Measurements from ENCODE around the gene EIF3L.

Gene EIF3L

DNA sequence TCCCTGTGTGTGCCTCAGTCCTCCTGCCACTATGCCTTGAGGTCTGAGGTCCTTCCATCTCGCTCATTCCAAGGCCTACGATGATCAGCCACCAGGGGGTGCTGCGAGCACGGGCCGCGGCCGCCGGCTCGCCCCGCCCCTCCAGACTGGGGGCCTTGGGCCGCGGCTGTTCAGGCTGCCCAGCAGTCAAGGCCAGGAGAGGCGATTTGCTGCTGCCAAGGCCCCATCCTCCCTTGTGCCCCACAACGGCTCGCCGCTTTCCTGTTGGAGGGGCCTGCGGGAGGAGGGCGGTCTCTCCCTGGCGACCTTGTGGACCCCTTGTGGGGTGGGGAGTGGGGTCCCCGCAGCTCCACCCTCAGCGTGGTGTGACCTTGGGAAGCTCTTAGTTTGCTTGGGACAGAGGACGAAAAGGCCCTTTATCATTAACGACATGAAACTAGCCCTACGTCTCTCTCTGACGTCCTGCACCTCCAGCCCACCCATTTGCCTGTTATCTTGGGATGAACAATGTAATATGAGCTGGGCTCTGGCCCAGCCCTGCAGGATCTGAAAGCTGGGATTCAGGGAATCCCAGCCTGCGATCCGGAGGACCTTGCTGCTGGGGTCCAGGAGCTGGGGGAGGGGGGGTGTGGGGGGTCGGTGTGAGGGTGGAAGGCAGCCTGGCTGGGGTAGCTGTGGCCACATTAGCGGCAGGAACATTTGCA is 31.4 kb upstream of the EIF3L start:
- H3K9ac ChIP-seq (ENCODE audit: low read depth in 1 of 2, low read length in 2 of 2) = peak overlapping the region; percentile 20 to 45
- no peaks in the 10 kb centered on the region for H3K9me3 ChIP-seq (ENCODE audit: control insufficient read depth in 1 of 2, low read length in 2 of 2)
- no peak overlapping the region for H3K27ac ChIP-seq (ENCODE audit: low read depth, low read length)
- H3K27me3 ChIP-seq (ENCODE audit: control insufficient read depth in 1 of 2, insufficient read depth in 2 of 2, low read length in 2 of 2) = peaks cover 4 to 9% of the 10 kb centered on the region in 2 donors
- H3K36me3 ChIP-seq (ENCODE audit: control insufficient read depth in 1 of 2, insufficient read depth in 2 of 2, low read length in 2 of 2) = peaks cover 0 to 6% of the 10 kb centered on the region in 2 donors
- peaks cover 13 to 17% of the 10 kb centered on the region in 2 donors for H3K4me1 ChIP-seq (ENCODE audit: control insufficient read depth in 1 of 2, insufficient read depth in 2 of 2, low read length in 2 of 2)
- peak overlapping the region; percentile 58 to 67 for H3K4me3 ChIP-seq (ENCODE audit: low read depth in 1 of 2, low read length in 2 of 2)

GRCh38 chr22:37818409-37819104 is 30.7 kb upstream of the EIF3L start:
- no peaks in the 10 kb centered on the region for H3K9me3 ChIP-seq (ENCODE audit: control insufficient read depth in 1 of 2, low read length in 2 of 2)
- H3K4me3 ChIP-seq (ENCODE audit: low read depth in 1 of 2, low read length in 2 of 2) = peak overlapping the region; percentile 40 to 67
- peaks cover 0 to 6% of the 10 kb centered on the region in 2 donors for H3K36me3 ChIP-seq (ENCODE audit: control insufficient read depth in 1 of 2, insufficient read depth in 2 of 2, low read length in 2 of 2)
- H3K9ac ChIP-seq (ENCODE audit: low read depth in 1 of 2, low read length in 2 of 2) = no peak overlapping the region
- H3K27me3 ChIP-seq (ENCODE audit: control insufficient read depth in 1 of 2, insufficient read depth in 2 of 2, low read length in 2 of 2) = peaks cover 9 to 16% of the 10 kb centered on the region in 2 donors
- H3K27ac ChIP-seq (ENCODE audit: low read depth, low read length) = no peak overlapping the region
- H3K4me1 ChIP-seq (ENCODE audit: control insufficient read depth in 1 of 2, insufficient read depth in 2 of 2, low read length in 2 of 2) = peaks cover 13 to 17% of the 10 kb centered on the region in 2 donors

- Histone ChIP-seq H3K9ac (ENCODE audit: low read depth in 1 of 2, low read length in 2 of 2) (no peak overlapping the region), H3K27ac (ENCODE audit: low read depth, low read length) (no peak overlapping the region), H3K27me3 (ENCODE audit: control insufficient read depth in 1 of 2, insufficient read depth in 2 of 2, low read length in 2 of 2) (peaks cover 9 to 16% of the 10 kb centered on the region in 2 donors), H3K4me1 (ENCODE audit: control insufficient read depth in 1 of 2, insufficient read depth in 2 of 2, low read length in 2 of 2) (peaks cover 13 to 17% of the 10 kb centered on the region in 2 donors), H3K4me3 (ENCODE audit: low read depth in 1 of 2, low read length in 2 of 2) (peak overlapping the region; percentile 40 to 67), H3K36me3 (ENCODE audit: control insufficient read depth in 1 of 2, insufficient read depth in 2 of 2, low read length in 2 of 2) (peaks cover 0 to 6% of the 10 kb centered on the region in 2 donors), H3K9me3 (ENCODE audit: control insufficient read depth in 1 of 2, low read length in 2 of 2) (no peaks in the 10 kb centered on the region)
These were observed 30.1 kb upstream of the EIF3L start for GRCh38 chr22:37819105-37819433.

GRCh38 chr22:37820350-37820749 is 28.9 kb upstream of the EIF3L start:
- no peaks in the 10 kb centered on the region for H3K36me3 ChIP-seq (ENCODE audit: control insufficient read depth in 1 of 2, insufficient read depth in 2 of 2, low read length in 2 of 2)
- H3K27me3 ChIP-seq (ENCODE audit: control insufficient read depth in 1 of 2, insufficient read depth in 2 of 2, low read length in 2 of 2) = peaks cover 9 to 16% of the 10 kb centered on the region in 2 donors
- H3K9ac ChIP-seq (ENCODE audit: low read depth in 1 of 2, low read length in 2 of 2) = no peak overlapping the region
- peaks cover 13 to 17% of the 10 kb centered on the region in 2 donors for H3K4me1 ChIP-seq (ENCODE audit: control insufficient read depth in 1 of 2, insufficient read depth in 2 of 2, low read length in 2 of 2)
- H3K4me3 ChIP-seq (ENCODE audit: low read depth in 1 of 2, low read length in 2 of 2) = no peak overlapping the region
- no peaks in the 10 kb centered on the region for H3K9me3 ChIP-seq (ENCODE audit: control insufficient read depth in 1 of 2, low read length in 2 of 2)
- no peak overlapping the region for H3K27ac ChIP-seq (ENCODE audit: low read depth, low read length)

- Histone ChIP-seq H3K36me3 (ENCODE audit: control insufficient read depth in 1 of 2, insufficient read depth in 2 of 2, low read length in 2 of 2) (no peaks in the 10 kb centered on the region), H3K27ac (ENCODE audit: low read depth, low read length) (no peak overlapping the region), H3K4me3 (ENCODE audit: low read depth in 1 of 2, low read length in 2 of 2) (no peak overlapping the region), H3K9ac (ENCODE audit: low read depth in 1 of 2, low read length in 2 of 2) (no peak overlapping the region), H3K9me3 (ENCODE audit: control insufficient read depth in 1 of 2, low read length in 2 of 2) (no peaks in the 10 kb centered on the region), H3K27me3 (ENCODE audit: control insufficient read depth in 1 of 2, insufficient read depth in 2 of 2, low read length in 2 of 2) (peaks cover 9 to 16% of the 10 kb centered on the region in 2 donors), H3K4me1 (ENCODE audit: control insufficient read depth in 1 of 2, insufficient read depth in 2 of 2, low read length in 2 of 2) (peaks cover 13 to 17% of the 10 kb centered on the region in 2 donors)
These were observed 27.0 kb upstream of the EIF3L start for GRCh38 chr22:37822079-37822833.

DNA sequence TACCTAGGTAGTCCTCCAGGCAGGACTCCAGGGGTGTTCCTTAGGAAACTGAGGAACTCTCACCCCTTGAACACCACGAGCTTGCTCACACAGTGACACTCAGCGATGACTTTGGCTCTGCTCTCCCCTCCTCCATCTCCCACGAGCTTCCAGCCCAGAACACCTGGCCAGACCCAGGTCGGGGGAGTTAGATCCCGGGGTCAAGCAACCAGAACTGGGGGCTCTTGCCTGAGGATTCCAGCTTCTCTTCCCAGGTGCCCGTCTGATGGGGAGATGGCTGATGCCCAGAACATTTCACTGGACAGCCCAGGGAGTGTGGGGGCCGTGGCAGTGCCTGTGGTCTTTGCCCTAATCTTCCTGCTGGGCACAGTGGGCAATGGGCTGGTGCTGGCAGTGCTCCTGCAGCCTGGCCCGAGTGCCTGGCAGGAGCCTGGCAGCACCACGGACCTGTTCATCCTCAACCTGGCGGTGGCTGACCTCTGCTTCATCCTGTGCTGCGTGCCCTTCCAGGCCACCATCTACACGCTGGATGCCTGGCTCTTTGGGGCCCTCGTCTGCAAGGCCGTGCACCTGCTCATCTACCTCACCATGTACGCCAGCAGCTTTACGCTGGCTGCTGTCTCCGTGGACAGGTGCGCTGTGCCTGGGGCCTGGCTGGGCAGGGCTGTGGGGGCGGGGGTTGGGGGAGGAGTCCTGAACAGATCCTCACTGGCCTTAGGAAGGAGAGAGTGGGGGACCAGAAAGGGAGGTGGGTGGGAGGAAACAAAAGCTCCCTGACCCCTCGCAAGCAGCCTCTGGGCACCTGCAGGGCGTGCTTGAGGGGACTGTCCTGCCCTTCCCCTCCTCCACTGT is 25.9 kb upstream of the EIF3L start, which contains the start of gene GALR3:
GALR3 (plus strand) TSS at position 249 of the 852 bp plus-strand sequence; CDS start at position 274, 25 bp downstream.
- Histone ChIP-seq H3K27me3 (ENCODE audit: control insufficient read depth in 1 of 2, insufficient read depth in 2 of 2, low read length in 2 of 2) (peaks cover 9 to 16% of the 10 kb centered on the region in 2 donors), H3K9me3 (ENCODE audit: control insufficient read depth in 1 of 2, low read length in 2 of 2) (no peaks in the 10 kb centered on the region), H3K4me1 (ENCODE audit: control insufficient read depth in 1 of 2, insufficient read depth in 2 of 2, low read length in 2 of 2) (peaks cover 6 to 9% of the 10 kb centered on the region in 2 donors), H3K36me3 (ENCODE audit: control insufficient read depth in 1 of 2, insufficient read depth in 2 of 2, low read length in 2 of 2) (no peaks in the 10 kb centered on the region), H3K9ac (ENCODE audit: low read depth in 1 of 2, low read length in 2 of 2) (no peak within 1 kb of the TSS), H3K27ac (ENCODE audit: low read depth, low read length) (no peak within 1 kb of the TSS), H3K4me3 (ENCODE audit: low read depth in 1 of 2, low read length in 2 of 2) (no peak within 1 kb of the TSS)

GRCh38 chr22:37824674-37825641 is 24.3 kb upstream of the EIF3L start:
- Histone ChIP-seq H3K27me3 (ENCODE audit: control insufficient read depth in 1 of 2, insufficient read depth in 2 of 2, low read length in 2 of 2) (peaks cover 9 to 11% of the 10 kb centered on the region in 2 donors), H3K9me3 (ENCODE audit: control insufficient read depth in 1 of 2, low read length in 2 of 2) (no peaks in the 10 kb centered on the region), H3K4me1 (ENCODE audit: control insufficient read depth in 1 of 2, insufficient read depth in 2 of 2, low read length in 2 of 2) (no peaks in the 10 kb centered on the region), H3K36me3 (ENCODE audit: control insufficient read depth in 1 of 2, insufficient read depth in 2 of 2, low read length in 2 of 2) (peaks cover 8 to 9% of the 10 kb centered on the region in 2 donors), H3K4me3 (ENCODE audit: low read depth in 1 of 2, low read length in 2 of 2) (peak overlapping the region in 1 of 2 donors; percentile 53), H3K27ac (ENCODE audit: low read depth, low read length) (no peak overlapping the region), H3K9ac (ENCODE audit: low read depth in 1 of 2, low read length in 2 of 2) (no peak overlapping the region)

GRCh38 chr22:37827056-37827455 is 22.2 kb upstream of the EIF3L start:
- no peak overlapping the region for H3K4me3 ChIP-seq (ENCODE audit: low read depth in 1 of 2, low read length in 2 of 2)
- H3K4me1 ChIP-seq (ENCODE audit: control insufficient read depth in 1 of 2, insufficient read depth in 2 of 2, low read length in 2 of 2) = no peaks in the 10 kb centered on the region
- peaks cover 9 to 11% of the 10 kb centered on the region in 2 donors for H3K27me3 ChIP-seq (ENCODE audit: control insufficient read depth in 1 of 2, insufficient read depth in 2 of 2, low read length in 2 of 2)
- H3K27ac ChIP-seq (ENCODE audit: low read depth, low read length) = no peak overlapping the region
- no peaks in the 10 kb centered on the region for H3K9me3 ChIP-seq (ENCODE audit: control insufficient read depth in 1 of 2, low read length in 2 of 2)
- H3K9ac ChIP-seq (ENCODE audit: low read depth in 1 of 2, low read length in 2 of 2) = no peak overlapping the region
- peaks cover 26 to 29% of the 10 kb centered on the region in 2 donors for H3K36me3 ChIP-seq (ENCODE audit: control insufficient read depth in 1 of 2, insufficient read depth in 2 of 2, low read length in 2 of 2)
